HG03064 (cell line): Measurements from ENCODE around the gene KNDC1.
"Not testable (repeated sequence)": the region's sequence is repeated elsewhere in the genome, so short reads cannot be mapped to it uniquely, and the experiment has no call there.

Experiments
- ATAC-seq: cut with Tn5 transposase; IDR thresholded peaks from one replicate; pipeline ENCODE4 v1.9.1; 2021; ENCODE audit warnings: low read depth; ENCODE audit not compliant: unreplicated experiment

KNDC1 gene

GRCh38 chr10:133174689-133175263 is 14.8 kb downstream of the KNDC1 start:
- ATAC-seq, result no peak

DNA sequence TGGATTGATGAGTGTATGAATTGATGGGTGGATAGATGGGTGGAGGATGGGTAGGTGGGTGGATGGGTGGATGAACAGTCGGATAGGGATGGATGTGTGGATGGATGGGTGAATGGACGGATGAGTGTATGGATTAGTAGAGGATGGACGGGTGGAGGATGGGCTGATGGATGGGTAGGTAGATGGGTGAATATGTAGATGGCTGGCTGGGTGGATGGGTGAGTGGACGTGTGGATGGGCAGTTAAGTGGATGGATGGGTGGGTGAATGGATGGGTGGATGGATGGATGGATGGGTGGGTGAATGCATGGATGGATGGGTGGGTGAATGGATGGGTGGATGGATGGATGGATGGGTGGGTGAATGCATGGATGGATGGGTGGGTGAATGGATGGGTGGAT is 15.6 kb downstream of the KNDC1 start:
- not testable (repeated sequence) for ATAC-seq

GRCh38 chr10:133176546-133176945 is 16.5 kb downstream of the KNDC1 start:
- ATAC-seq, result no peak

DNA sequence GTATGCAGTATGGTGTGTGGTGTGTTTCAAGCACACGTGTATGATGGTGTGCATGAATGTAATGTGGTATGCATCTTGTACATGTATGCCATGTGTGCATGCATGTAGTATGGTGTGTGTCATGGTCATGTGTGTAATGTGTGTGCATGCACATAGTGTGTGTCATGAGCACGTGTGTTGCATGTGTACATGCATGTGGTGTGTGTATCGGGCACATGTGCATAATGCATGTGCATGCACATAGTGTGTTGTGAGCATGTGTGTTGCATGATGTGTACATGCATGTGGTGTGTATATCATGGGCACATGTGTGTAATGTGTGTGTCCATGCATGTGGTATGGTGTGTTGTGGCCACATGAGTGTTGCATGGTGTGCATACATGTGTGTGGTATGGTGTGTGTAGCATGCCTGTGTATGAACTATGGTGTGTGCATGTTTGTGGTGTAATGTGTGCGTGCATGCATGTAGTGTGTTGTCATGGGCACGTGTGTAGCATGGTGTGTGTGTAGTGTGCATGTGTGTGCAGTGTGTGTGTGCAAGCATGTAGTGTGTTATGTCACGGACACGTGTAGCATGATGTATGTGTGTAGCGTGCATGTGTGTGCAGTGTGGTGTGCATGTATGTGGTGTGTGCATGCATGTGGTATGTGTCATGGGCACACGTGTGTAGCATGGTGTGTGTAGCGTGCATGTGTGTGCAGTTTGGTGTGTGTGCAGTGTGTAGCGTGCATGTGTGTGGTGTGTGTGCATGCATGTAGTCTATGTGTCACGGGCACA is 17.6 kb downstream of the KNDC1 start:
- no peak for ATAC-seq

DNA sequence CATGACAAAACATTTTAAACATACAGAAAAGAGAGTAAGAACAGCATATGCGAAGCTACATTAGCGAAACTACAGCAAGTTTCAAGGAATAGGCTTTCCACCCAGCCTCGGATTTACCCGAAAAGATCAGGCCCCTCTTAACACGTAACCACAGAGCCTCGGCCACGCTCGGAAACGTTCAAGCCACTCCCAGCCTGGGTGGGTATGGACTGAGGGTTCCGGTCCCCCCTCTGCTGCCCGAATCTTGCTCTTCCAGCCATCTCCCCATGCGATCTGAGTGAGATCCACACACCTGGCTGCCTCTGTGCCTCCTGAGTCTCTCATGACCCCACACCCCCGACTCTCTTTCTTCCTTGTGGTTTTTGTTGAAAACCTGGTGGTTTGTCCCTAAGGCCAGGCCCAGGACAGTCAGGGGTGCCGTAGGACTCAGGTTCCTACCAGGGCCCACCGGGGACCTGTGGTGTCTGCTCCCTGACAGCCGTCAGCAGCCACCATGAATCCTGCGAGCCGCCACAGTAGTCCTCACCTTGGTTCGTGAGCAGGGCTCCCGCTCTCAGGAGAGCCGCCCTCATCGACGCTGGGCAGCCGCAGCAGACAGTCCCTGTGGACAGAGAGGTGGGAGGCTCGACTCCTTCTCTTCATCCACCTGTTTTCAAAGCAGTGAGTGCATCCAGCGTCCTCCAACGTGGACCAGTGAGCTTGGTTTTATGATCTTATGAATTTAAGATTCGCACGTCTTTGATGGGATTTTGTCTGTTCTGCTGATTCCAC is 18.5 kb downstream of the KNDC1 start:
- ATAC-seq, result no peak

DNA sequence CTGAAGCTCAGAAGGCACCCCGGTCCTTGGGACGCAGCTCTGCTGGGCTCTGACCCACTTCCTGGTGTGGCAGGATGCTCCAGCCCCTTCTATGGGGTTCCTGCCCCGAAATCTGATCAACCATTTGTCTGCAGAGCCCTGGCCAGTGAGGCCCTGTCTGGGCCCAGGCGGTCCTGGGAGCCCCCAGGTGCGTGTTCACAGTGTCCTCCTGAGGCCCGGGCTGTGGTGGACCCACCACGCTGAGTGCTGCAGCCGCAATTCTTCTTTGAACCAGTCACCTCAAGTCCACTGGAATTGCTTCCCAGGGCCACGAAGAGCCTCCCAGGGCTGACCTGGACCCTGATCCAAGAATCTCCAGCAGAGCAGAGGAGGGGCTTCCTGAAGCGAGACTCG is 19.1 kb downstream of the KNDC1 start:
- no peak for ATAC-seq

- no peak for ATAC-seq
Measured at GRCh38 chr10:133179651-133180050, 19.6 kb downstream of the KNDC1 start.

DNA sequence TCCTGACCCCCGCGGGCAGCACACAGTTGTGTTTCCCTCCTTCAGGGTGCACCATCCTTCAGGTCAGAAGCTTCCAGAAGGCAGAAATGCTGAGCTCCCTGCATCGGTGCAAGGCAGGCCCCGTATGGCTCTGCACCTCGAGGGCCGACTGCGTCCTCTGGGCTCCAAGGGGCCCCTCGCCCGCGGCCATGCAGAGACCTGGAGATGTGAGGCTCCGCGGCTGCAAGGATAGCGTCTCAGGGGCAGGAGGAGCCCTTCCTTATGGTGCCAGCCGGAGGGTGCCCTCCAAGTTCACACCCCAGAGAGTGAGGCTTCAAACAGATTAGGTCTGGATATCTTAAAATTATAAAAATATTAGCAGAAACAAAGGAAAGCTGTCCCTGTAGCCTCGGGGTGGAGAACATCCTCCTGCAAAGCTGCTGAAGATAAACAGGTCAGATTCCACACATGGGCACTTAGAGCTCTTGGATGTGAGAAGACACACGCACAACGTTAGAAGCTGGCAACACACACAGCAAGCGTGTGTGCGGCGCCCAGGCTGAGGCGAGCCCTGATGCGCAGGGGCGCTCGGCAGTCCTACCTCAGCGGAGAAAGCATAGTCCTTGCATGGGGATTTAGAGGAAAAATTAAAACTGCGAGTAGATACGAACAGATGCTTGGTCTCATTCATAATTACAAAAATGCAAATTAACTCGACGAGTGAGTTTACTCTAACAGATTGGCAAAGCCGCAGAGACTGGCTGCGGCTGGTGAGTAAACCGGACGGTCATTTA is 20.4 kb downstream of the KNDC1 start:
- ATAC-seq, result no peak

GRCh38 chr10:133180965-133181639 is 21.1 kb downstream of the KNDC1 start:
- no peak for ATAC-seq

DNA sequence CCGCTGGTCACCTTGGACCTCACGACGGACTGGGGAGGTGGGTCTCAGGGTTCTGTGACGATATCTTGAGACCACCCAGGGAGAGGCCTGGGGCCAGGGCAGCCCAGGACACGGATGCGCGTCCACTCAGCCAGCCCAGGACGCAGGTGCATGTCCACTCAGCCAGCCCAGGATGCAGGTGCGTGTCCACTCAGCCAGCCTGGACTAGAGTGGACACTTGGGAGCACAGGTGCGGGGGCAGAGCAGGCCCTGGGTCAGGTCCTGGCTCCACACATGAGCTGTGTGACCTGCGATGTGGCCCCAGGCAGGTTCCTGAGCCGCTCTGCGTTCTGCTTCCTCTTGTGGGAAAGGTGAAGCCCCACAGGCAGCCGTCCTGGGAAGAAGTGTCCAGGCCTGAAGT is 22.2 kb downstream of the KNDC1 start:
- no peak for ATAC-seq

- ATAC-seq, result no peak
Measured at GRCh38 chr10:133182791-133183645, 23.0 kb downstream of the KNDC1 start.

DNA sequence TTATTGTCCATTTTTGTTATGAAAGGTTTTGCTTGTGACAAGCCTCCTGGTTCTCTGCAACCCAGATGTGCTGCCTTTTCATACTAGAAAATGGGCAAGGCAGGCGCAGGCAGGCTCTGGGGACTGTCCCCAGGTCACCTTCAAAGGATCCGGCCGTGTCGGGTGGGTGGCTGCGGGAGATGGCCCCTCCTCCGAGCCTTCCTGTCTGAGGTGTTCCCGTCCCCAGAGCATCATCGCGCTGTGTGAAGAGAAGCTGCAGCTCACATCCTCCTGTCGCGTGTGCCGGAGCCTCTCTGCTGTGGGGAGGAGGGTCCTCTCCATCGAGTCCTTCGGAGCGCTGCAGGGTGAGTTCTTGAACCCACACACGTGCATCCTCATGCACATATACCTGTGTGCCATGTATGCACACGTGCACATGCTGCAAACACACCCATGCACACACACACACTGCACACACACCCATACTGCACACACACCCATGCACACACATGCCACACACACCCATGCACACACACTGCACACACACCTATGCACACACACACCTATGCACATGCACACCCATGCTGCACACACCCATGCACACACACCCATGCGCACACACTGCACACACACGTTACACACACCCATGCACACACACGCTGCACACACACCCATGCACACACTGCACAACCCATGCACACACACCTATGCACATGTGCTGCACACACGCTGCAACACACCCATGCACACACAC is 23.8 kb downstream of the KNDC1 start:
- ATAC-seq, result no peak

GRCh38 chr10:133184591-133185244 is 24.7 kb downstream of the KNDC1 start:
- no peak for ATAC-seq

DNA sequence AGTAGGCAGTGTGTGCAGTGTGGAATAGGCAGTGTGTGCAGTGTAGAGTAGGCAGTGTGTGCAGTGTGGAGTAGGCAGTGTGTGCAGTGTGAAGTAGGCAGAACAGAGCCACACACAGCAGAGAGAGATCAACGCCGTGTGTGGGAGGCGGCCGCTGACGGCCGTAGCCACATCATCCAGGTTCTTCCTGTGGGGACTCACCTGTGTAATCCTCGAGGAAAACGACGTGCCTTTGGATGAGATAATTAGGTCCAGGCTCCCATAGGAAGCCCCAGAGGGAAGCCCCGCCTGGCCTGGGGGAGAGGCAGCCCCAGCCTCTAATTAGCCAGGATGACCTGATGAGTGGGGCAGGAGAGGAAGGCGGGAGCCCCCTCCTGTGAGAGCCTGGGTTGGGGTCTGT is 25.4 kb downstream of the KNDC1 start:
- ATAC-seq, result no peak

- ATAC-seq, result no peak
Measured at GRCh38 chr10:133185916-133186315, 25.9 kb downstream of the KNDC1 start.

GRCh38 chr10:133186416-133187090 is 26.5 kb downstream of the KNDC1 start:
- no peak for ATAC-seq

- no peak for ATAC-seq
Measured at GRCh38 chr10:133187091-133187905, 27.3 kb downstream of the KNDC1 start.
